ENCODE data around the gene TMC1.

TMC1 gene

DNA sequence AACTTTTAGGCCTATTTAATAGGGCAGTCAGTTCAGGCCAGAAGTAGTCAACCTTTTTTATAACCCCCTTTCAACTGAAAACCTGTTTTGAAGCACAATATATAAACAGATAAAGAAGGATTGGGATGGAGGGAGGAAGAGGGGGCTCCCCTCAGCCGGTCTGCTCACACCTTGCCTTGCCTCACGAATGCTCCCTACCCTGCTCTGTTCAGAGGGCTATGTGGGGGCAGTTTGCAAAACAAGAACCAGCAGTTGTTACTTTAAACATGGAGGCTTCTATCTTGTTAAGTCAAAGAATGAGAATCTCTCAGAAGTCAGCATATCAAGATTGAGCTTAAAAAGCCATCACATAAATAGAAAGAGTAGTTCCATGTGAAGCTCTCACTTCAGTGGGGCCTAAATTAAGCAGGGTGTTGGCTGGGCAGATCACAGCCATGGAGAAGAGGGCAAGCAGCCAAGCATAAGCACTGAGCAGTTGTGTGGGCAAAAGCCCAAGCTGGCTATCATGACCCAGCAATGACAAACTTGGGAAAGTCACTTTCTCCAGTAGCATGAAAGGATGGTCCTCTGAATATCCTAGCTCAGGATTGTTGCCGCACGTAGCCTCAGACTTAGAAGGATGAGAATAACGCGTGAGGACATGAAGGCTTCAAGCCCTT is 360.8 kb downstream of the TMC1 start:
- DNase-seq, result no peak

DNA sequence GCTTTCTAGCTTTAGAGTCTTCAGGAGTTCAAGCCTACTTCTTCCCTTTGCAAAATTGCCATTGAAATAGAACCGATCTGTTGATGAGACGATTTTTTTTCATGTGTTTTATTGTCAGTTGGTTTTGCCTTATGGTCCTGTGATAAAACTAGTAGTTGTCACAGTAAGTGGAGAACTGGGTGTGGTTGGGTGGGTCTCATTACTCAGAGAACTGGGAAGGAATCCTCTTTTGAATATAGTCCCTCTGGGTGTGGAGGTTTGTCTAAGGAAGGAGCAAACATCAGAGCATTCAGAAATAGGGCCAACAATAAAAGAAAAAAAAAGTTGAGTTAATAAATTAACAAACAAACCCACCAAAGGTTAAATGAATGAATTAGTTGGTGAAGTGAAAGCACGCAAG is 362.5 kb downstream of the TMC1 start:
- DNase-seq, result no peak

DNA sequence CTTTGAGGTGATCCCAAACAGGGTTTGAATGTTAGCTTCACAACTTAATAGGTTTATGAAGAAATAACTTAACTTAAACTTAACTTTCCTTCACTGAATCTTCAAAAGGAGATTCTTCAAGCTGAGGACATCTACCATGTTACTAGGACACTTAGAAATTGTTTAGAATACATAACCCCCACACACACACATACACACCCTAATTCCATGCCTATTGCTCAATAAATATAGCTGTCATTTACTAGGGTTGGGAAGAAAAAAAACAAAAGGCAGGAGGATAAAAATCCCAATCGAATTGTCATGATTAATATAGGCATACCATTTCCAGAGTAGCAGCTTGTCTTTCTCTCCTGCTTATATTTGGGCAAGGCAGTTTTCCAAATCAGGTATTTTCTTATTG is 363.1 kb downstream of the TMC1 start:
- no peak for DNase-seq
